ENCODE results near the gene SULF2. TPM values are rescaled to one million over a fixed set of nuclear protein-coding genes. Genes with fewer than 3 reads are reported as not detected.

The SULF2 gene
- total RNA-seq, 1 experiment from 2014 or later = 13.0 TPM

DNA sequence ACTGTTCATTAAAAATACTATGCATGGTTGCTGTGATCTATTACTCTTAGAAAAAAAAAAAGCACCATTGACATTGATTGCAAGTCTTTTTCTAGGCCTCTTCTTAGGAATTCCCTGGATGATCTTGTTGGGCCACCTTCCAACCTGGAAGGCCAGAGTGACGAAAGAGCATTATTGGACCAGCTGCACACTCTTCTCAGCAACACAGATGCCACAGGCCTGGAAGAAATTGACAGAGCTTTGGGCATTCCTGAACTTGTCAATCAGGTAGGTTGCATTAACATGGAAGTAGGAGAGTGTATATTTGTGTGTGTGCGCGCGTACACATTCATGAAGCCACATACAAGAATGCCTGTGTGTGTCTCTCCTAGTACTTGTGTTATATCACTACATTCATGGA lies 143.2 kb downstream of the SULF2 start:
- ChIA-PET CTCF (no interaction called here), POLR2A (no interaction called here), RAD21 (ENCODE audit: low non-redundant PET in 1 of 2, low total read pairs in 2 of 2, uncharacterized antibody in 2 of 2, unreplicated experiment in 2 of 2) (no interaction called here)
- TF ChIP-seq SIN3A (IDR thresholded peaks at IDR 0.05; ENCODE audit: low read depth) = no peak
- TF ChIP-seq CBX3 (IDR thresholded peaks at IDR 0.05; ENCODE audit: low read depth) = no peak
- TF ChIP-seq, protein P1, sequence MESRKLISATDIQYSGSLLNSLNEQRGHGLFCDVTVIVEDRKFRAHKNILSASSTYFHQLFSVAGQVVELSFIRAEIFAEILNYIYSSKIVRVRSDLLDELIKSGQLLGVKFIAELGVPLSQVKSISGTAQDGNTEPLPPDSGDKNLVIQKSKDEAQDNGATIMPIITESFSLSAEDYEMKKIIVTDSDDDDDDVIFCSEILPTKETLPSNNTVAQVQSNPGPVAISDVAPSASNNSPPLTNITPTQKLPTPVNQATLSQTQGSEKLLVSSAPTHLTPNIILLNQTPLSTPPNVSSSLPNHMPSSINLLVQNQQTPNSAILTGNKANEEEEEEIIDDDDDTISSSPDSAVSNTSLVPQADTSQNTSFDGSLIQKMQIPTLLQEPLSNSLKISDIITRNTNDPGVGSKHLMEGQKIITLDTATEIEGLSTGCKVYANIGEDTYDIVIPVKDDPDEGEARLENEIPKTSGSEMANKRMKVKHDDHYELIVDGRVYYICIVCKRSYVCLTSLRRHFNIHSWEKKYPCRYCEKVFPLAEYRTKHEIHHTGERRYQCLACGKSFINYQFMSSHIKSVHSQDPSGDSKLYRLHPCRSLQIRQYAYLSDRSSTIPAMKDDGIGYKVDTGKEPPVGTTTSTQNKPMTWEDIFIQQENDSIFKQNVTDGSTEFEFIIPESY (IDR thresholded peaks at IDR 0.05; ENCODE audit: extremely low read depth, insufficient replicate concordance, low read length) = no peak
- no peak for TF ChIP-seq YY1 (IDR thresholded peaks at IDR 0.05; ENCODE audit: extremely low read depth, insufficient replicate concordance, low read depth, low read length)
- no peak for TF ChIP-seq EZH2phosphoT487 (IDR thresholded peaks at IDR 0.05; ENCODE audit: borderline replicate concordance)
- TF ChIP-seq CEBPB (IDR thresholded peaks at IDR 0.05; ENCODE audit: low read depth) = no peak
- no peak for TF ChIP-seq SP1 (IDR thresholded peaks at IDR 0.05; ENCODE audit: low read depth)
- TF ChIP-seq, protein P2, sequence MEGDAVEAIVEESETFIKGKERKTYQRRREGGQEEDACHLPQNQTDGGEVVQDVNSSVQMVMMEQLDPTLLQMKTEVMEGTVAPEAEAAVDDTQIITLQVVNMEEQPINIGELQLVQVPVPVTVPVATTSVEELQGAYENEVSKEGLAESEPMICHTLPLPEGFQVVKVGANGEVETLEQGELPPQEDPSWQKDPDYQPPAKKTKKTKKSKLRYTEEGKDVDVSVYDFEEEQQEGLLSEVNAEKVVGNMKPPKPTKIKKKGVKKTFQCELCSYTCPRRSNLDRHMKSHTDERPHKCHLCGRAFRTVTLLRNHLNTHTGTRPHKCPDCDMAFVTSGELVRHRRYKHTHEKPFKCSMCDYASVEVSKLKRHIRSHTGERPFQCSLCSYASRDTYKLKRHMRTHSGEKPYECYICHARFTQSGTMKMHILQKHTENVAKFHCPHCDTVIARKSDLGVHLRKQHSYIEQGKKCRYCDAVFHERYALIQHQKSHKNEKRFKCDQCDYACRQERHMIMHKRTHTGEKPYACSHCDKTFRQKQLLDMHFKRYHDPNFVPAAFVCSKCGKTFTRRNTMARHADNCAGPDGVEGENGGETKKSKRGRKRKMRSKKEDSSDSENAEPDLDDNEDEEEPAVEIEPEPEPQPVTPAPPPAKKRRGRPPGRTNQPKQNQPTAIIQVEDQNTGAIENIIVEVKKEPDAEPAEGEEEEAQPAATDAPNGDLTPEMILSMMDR (IDR thresholded peaks at IDR 0.05 in 2 of 3, conservative IDR thresholded peaks at IDR 0.05 in 1 of 3; ENCODE audit: borderline replicate concordance in 1 of 3, insufficient read depth in 1 of 3, low read depth in 2 of 3, low read length in 2 of 3) = no peak
- no peak for TF ChIP-seq FOSL1 (IDR thresholded peaks at IDR 0.05; ENCODE audit: low read depth)
- no peak for TF ChIP-seq TCF7L2 (IDR thresholded peaks at IDR 0.05; ENCODE audit: borderline replicate concordance, extremely low read depth, insufficient read depth, insufficient read length)
- TF ChIP-seq, protein P3, sequence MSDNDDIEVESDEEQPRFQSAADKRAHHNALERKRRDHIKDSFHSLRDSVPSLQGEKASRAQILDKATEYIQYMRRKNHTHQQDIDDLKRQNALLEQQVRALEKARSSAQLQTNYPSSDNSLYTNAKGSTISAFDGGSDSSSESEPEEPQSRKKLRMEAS (IDR thresholded peaks at IDR 0.05) = no peak
- no peaks in the 10 kb centered on the region for H4K20me1 ChIP-seq (ENCODE audit: insufficient read depth)
- no TSS peak for BruUV-seq (replicated peaks)
- H3K27me3 ChIP-seq (ENCODE audit: insufficient read depth, low read length) = no peaks in the 10 kb centered on the region
- no peak overlapping the region for H3K4me2 ChIP-seq (ENCODE audit: low read length)
- no peak for DNase-seq (ENCODE audit: low read depth, low spot score)
- H3K4me3 ChIP-seq (replicated peaks in 1 of 2; ENCODE audit: low read depth in 1 of 2, low read length in 2 of 2) = no peak overlapping the region
- no peak overlapping the region for H3K9ac ChIP-seq (ENCODE audit: low read length)
- H3K4me1 ChIP-seq (ENCODE audit: control insufficient read depth in 1 of 2, insufficient read depth in 2 of 2, low read length in 2 of 2) = no peaks in the 10 kb centered on the region
- H3K9me3 ChIP-seq (ENCODE audit: control insufficient read depth in 1 of 2, insufficient read depth in 1 of 2, low read depth in 1 of 2, low read length in 2 of 2) = no peaks in the 10 kb centered on the region
- ATAC-seq = no peak
- no peaks in the 10 kb centered on the region for H3K79me2 ChIP-seq (ENCODE audit: insufficient read depth, low read length)
- no peak overlapping the region for H3K27ac ChIP-seq (ENCODE audit: low read depth, low read length)
- no peak overlapping the region for H2AFZ ChIP-seq (ENCODE audit: low read depth, low read length, poor library complexity, severe bottlenecking)
- H3K36me3 ChIP-seq (ENCODE audit: control insufficient read depth in 1 of 2, insufficient read depth in 2 of 2, low read length in 2 of 2) = peaks cover 0 to 16% of the 10 kb centered on the region in 2 experiments; a peak in 2 of 4 replicates
- intact Hi-C loops (cut with micrococcal nuclease) = no loop called here
- H3K9me2 ChIP-seq (ENCODE audit: insufficient read depth) = no peaks in the 10 kb centered on the region
